Fibroblast of skin of scalp (primary cell): Measurements from ENCODE around the gene TSHR. TPM values are rescaled to one million over a fixed set of nuclear protein-coding genes. Genes with fewer than 3 reads are reported as not detected.
"Not testable (repeated sequence)": the region's sequence is repeated elsewhere in the genome, so short reads cannot be mapped to it uniquely, and the experiment has no call there.

Experiments used
- DNase-seq: peaks from one replicate; pipeline ENCODE4 v3.0.0-alpha.2; 2013
- polyA plus RNA-seq, 2 experiments: library from polyadenylated mRNA; unstranded; fragments of 120-200 nt; gene quantifications; one replicate each; pipeline ENCODE4 v1.2.1, GENCODE V29; 2013; ENCODE audit not compliant: insufficient read length in 2 of 2

The TSHR gene
- 0.10 TPM for polyA plus RNA-seq (2013, experiment 1 of 2; ENCODE audit: insufficient read length)
- not detected for polyA plus RNA-seq (2013, experiment 2 of 2; ENCODE audit: insufficient read length)

DNA sequence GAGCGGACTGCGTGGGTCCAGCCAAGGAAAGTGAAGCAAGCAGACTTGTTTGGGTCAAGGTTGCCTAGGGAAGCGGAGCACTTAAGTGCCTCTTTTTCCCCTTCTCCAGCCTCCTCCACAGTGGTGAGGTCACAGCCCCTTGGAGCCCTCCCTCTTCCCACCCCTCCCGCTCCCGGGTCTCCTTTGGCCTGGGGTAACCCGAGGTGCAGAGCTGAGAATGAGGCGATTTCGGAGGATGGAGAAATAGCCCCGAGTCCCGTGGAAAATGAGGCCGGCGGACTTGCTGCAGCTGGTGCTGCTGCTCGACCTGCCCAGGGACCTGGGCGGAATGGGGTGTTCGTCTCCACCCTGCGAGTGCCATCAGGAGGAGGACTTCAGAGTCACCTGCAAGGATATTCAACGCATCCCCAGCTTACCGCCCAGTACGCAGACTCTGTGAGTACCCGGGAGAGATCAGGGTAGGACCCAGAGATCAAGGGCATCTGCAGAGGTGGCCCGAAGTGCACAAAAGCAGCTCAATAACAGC lies at the start of gene TSHR:
Gene TSHR, plus strand, starts transcription at position 206 of the 526 bp plus-strand sequence. Its CDS starts 60 bp downstream, at position 266.
- DNase-seq: no peak

DNA sequence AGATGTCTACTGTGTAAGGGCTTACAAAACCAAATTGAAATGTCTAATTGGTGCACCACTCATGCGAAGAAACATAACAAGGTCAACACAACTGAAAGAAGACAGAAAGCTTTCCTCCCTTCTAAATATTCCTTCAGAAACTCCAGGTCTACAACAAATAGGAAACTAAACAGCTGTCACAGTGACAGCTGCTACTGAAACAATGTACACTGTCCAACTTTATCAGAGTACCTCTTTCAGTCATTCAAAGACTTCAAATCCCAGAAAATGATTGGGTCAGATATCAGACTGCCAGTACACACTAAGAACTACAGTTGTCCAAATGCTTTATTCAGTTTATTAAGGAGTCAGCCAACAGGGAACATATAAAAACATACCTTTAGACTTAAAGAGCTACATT lies 49.1 kb upstream of the TSHR start:
- no peak for DNase-seq

DNA sequence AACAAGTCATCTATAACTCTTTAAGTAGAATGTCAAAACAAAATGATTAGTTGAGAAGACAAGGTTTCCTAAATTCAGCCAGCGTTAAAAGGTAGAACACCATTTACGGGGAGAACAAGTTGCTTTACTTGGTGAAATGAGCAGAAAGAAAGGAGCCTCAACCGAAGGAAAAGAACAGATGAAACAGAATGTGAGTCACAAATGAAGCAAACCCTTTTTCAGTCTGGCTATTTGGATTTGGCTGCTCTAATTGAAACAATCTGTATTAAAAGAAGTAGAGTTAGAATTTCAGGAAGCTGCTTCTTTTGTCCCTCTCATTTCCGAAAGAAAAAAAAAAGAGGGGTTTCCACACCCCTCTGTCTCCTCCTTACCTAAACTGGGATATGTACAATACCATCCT lies 48.5 kb upstream of the TSHR start:
- DNase-seq: peak; percentile 27

DNA sequence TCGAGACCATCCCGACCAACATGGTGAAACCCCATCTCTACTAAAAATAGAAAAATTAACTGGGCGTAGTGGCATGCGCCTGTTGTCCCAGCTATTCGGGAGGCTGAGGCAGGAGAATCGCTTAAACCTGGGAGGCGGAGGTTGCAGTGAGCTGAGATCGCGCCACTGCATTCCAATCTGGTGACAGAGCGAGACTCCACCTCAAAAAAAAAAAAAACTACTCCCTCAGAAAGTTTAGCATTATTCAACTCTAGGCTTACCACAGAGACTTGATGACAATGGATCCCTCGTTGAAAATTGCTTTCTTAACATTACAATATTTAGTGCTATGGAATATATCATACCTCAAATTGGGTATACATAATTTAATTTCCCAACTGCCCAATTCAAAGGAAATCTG lies 43.4 kb upstream of the TSHR start:
- not testable (repeated sequence) for DNase-seq

DNA sequence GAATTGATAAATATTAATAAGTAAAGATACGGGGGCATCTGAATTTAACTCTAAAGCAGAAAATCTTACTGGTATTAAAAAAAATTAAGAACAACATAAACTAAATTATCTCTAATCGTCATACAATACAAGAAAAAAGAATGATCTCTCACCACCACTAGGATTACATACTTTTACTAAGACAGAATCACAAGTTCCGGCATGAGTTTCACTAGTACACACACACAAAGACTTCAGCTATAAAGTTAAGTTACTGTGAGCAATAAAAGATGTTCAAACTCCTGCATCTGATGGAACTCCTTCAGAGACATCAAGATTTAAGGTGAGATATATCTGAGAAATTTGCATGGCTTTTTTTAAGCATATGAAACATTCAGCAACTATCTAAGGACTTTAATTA lies 35.8 kb upstream of the TSHR start:
- DNase-seq: no peak

DNA sequence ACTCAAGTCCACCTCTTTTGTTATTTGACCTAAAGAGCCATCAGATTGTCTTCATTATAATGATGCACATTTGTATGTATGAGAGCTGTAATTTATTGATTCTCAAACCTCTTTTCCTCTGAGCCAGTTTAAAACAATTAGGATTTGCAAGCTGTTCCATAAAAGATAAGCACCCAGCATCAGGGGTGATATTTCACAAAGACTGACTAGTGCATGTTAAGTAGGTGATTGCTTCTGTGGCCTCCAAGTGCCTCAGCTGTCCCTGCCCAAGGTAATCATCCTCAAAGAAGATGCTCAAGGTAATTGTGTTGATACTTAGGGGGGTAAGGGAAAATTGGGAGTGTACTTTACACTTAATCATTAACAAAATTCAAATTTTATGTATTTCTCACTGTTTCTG lies 32.1 kb upstream of the TSHR start:
- DNase-seq: no peak

DNA sequence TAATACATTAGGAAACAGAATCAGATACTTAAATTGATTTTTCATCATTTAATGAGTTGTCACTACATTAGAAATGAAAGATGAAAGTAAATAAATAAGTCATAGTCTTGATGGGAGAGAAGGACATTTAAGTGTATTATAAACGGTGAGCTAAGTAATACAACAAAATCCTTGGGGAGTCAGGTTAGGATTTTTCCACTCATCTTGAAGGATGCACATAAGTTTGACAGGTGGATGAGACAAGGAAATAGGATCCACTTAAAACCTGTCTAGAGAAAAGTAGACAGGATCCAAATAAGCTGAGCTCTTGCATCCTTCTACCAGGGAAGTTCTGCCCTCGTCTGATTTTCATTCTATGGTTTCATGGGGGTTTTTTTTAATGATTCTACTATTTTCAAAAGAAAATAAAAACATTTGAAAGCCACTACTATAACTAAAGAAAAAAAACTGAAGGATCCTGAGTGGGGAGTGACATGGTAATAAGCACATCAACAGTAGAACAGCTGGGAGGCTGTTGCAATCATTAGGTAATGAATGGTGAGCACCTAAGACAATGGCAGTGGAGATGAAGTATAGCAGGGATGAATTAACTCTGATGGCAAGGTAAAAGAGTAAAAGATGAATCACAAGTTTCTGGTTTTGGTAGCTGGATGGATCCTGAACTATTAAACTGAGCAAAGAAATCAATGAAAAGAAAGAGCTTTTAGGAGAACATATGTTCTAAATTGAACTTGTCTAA lies 30.9 kb upstream of the TSHR start:
- no peak for DNase-seq

DNA sequence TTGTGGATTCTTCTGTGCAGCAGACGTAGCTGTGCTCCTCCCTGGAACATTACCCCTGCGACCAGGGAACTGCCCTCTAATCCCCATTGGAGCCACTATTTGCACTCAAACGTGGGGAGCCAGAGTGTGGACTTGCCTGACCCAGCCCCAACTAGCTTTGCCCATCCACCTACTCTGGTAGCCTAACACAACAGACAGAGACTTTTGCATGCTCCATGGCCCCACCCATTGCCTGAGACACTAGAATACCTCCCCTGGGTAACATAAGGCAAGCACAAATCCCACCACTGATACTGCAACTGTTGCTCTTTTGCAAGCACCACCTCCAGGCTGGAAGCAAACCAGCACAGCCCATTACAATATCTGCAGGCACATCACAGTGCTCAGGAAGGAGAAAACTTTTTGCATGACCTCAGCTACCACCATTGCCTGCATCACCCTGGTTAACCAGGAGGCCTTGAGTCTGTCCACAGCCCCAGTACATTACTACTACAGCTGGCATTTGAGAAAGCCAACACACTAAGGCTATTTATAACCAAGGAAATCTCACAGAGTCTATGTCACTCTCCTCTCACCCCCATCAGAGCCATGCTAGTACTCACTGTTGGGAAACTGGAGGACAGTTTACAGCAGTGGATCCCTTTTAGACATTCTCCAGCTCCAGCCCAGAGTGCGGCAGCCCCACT lies 28.9 kb upstream of the TSHR start:
- DNase-seq: peak; percentile 63

DNA sequence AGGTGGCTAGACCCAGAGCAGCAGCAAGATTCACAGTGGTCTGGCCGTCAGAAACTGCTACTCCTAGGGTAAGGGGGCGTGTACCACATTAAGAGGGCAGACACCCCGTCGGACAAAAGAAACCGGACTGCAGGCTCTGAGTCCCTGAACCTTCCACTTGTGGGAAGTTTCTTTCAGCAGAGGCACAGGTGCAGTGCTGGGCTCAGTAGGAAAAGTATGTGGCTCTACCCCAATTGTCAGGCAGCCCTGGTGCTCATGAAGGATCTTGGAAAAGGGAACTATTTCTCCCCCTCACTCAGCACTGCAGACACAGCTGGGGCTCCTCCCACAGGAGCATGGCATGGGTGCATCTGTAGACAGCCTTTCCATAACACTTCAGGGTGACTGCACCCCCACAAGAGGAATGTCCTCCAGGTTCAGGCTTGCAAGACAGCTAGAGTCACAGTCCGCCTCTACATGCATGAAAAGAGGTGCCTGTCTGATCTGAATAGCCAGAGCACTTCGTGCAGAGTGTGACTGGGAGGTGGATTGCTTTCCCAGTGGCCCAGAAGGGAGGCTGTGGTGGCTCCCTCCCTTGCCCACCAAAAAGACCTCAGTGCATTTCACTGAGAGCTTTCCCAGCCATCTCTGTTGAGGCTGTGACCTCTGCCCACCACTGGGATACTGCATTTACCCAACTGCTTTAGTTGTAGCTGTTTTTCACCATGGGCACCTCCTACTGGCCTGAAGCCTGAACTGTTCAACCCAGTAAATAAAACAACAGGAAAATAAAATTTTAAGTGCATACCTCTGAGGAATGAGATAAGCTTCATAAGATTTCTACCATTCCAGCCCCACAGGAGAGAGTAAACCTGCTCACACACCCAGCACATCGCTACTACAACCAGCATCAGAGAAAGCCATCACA lies 28.1 kb upstream of the TSHR start:
- no peak for DNase-seq

DNA sequence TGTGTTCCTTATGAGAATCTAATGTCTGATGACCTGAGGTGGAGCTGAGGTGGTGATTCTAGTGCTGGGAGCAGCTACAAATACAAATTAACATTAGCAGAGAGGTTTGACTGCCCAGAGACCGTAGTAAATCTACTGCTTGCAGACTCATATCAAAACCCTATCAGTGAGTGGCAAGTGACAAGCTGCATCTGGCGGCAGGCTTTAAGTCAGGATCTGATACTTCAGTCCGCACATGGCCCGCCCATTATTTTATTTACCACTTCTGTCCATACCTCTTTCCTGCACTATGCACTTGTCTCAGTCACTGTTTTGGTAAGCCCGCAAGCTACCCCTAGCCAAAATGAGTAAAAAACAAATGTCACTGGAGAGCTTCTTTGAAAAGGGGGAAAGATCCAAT lies 25.3 kb upstream of the TSHR start:
- no peak for DNase-seq

DNA sequence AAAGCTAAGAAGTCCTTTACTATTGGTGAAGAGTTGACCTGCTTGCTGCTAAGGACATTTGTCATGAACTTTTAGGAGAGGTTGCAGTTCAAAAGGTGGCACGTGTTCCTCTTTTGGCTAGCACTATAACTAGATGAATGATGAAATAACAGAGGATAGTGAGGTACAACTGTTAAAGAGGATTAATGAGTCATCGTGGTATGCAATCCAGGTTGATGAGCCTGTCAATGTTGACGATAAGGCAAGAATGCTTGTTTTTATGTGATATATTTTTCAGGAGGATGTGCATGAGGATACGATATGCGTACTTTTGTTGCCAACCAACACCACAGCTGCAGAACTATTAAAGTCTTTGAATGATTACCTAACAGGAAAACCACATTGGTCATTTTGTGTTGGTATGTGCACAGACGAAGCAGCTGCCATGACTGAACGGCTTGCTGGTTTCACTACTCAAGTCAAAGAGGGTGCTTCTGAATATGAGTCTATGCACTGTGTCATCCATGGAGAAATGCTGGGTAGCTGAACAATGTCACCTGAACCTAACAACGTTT lies 24.5 kb upstream of the TSHR start:
- DNase-seq: peak; percentile 62

DNA sequence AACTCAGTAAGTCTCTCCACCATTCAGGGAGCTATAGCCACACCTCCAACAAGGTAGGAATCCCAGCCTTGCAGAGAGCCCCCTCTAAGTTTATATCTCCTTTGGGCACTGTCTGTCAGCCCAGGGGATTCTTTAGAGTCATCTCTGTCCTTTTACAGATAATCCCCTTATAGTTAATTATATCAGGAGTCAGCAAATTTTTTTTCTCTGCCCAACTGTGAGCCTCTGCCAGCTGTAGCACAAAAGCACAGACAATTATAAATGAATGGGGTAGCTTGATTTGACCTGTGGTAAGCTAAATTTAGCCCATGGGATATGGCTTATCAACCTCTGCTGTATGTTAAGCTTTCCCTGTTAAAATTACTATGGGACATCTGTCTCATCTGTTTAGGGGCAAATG lies 22.1 kb upstream of the TSHR start:
- no peak for DNase-seq

DNA sequence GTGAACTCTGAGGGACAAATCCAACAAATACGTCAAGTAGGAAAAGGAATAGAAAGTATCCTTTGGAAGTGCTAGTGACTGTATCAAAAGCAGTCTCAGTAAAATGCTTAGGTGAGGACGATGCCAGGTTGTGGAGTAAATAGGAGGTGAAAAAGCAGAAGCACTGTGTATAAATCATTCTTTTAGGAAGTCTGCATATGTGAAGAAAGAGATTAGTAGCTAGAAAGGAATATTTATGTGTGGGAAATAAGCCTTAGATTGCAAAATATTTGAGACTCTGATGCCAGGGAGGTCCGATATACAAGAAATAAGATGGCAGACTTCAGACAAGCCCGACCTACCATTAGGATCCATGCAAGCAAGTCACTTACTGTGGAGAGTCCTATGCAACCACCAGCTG lies 21.7 kb upstream of the TSHR start:
- no peak for DNase-seq

DNA sequence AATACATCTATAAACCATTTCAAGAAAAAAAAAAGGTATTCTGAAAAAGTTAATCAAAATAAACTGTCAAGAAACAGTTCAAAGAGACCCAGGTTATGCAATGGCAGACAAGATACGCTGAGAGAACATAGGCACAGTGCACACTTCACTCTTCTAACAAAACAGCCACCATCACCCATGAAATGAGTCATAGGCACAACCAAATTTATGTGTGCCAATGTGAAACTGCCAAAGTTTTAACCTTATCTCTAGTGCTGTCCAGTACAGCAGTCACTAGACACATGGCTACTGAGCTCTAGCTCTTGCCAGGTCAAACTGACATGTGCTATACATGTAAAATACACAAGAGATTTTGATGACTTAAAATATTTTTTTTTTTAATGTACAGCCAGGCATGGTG lies 15.3 kb upstream of the TSHR start:
- DNase-seq: no peak

DNA sequence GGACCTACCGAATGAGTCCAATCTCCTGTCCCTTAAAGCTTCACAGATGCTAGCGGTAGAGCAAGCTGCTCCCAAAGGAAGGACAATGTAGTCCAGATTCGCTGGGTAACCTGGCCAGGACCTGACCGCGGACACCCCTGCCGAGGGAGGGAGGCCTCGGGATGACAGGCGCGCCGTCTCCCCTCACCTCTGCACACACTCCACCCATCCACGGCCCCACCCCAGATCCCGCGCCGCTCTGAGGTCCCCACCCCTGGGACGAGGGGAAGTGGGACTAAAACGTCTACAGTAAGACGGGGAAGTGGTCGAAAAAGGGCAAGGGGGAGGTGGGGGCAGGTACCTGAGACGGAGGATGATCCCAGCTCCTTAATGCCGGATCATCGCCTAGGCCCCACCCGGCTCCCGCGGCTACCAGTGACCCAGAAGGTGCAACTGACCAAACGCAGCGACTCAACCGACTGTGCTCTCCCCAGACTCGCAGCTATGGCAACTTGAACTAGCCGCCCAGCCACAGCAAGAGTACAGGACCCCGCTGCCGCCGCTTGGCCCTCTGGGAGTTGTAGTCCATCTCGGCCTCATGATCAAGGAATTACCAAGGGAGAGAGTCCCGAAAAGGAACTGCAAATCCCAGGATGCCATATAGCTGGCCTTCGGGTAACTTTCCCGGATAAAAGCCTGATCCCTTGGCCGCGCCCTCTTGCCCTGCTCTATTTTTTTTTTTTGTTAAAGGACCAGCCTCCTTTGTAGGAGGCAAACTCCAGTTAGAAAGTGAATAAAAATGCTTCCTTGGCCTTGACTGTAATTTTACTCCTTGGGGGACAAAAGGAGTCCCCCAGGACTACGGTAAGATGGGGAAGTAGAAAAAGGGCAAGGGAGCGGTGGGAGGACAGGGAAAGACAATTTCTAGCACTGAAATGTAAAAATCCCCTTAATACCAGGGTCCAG lies 13.9 kb upstream of the TSHR start, which contains the start of gene CEP128:
Gene CEP128, minus strand, starts transcription at position 498 of the 945 bp plus-strand sequence.
- peak; percentile 98 for DNase-seq

DNA sequence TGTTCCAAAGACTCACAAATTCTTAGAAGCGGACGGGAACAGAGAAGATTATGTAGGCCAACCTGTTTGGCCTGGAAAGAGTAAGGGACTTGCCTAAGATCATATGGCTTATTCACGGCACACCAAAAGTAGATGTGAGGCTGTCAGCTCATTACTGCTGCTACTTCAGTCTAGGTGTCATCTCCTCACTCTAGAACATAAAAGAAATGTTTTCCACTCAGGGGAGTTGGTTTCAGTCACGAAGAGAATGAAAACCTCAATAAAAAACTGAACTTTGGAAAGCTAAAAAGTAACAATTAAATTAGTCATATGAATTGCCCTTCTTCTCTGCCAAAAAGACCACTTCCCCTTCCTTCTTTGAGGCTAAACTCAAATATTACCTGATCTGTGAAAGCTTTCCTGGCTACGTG lies 13.2 kb upstream of the TSHR start:
- DNase-seq: no peak

DNA sequence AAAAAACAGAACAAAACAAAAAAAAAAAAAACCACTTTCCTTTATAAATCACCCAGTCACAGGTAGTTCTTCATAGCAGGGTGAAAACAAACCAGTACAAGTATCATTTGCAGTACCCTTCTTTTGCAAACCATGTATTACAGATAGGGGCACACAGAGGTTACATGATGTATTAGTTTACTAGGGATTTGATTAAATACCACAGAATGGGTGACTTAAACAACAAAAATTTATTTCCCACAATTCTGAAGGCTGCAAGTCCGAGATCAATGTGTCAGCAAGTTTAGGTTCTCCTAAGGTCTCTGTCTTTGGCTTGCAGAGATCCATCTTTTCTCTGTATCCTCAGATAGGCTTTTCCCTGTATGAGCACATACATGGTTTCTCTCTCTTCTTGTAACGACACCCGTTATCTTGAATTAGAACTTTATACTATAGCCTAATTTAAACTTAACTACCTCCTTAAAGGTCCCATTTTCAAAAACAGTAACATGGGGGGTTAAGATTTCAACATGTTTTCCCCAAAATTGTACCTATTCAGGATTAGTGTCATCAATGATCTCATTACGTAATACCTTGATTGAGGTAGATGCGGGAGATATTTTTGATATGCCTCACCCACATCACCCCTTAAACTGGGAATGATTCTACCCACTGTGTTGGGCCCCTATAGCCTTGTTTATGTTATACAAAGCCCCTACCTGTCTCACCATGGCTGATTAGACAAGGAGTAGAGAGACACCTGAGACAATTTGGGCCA lies 10.4 kb upstream of the TSHR start:
- no peak for DNase-seq

DNA sequence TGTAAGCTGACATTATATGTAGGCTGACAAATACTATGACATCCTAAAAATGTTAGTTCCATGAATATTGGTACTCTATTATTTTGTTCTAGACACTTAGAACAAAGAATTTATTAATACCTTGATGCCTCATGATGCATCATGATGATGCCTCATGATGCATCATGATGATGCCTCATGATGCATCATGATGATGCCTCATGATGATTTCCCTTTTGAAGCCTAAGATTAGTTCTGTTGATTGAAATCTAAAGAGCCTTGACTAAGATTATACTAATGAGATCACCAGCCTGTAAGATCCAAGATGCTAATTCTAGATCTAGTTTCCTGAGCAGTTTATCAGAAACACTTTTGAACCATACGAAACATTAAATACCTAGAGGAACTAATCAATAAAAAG lies 9.2 kb upstream of the TSHR start:
- DNase-seq: no peak

DNA sequence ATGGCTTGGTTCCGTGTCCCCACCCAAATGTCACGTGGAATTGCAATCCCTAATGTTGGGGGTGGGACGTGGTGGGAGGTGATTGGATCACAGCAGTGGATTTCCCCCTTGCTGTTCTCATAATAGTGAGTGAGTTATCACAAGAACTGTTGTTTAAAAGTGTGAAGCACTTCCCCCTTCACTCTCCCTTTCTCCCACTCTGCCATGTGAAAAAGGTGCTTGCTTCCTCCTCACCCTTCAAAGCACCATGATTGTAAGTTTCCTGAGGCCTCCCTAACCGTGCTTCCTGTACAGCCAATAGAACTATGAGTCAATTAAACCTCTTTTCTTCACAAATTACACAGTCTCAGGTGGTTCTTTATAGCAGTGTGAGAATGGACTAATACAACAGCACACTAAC lies 8.6 kb upstream of the TSHR start:
- no peak for DNase-seq

DNA sequence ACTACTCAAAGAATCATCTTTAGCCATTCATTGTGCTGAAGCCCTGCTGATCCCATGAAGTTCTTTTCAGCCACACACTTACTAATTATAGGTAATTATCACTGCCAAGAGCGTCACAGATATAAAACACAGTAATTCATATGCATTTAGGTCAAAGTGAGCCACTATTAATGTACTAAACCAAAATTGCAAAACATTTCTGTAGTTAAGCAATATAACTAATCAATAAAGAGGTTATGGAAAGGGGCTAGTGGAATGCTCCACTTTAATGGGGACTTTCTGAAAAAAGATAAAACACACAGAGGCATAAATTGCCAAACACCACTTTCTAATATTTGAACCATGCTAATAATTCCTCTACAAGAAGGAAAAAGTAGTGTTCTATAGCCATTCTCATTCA lies 7.1 kb upstream of the TSHR start:
- DNase-seq: no peak
